Measurements from ENCODE around the gene BICDL2. TPM values are rescaled to one million over a fixed set of nuclear protein-coding genes. Genes with fewer than 3 reads are reported as not detected.
"Not testable (repeated sequence)": the region's sequence is repeated elsewhere in the genome, so short reads cannot be mapped to it uniquely, and the experiment has no call there.

Gene BICDL2
- total RNA-seq, 1 donor from 2014 or later, result 16.3 TPM

- DNase-seq (no peak), ATAC-seq (no peak)
- no peaks in the 10 kb centered on the region for H3K36me3 ChIP-seq
- no peak overlapping the region for H3K27ac ChIP-seq
- no peaks in the 10 kb centered on the region for H3K9me3 ChIP-seq
- no peaks in the 10 kb centered on the region for H3K4me1 ChIP-seq
- no peak overlapping the region for H3K4me3 ChIP-seq
- H3K27me3 ChIP-seq, result no peaks in the 10 kb centered on the region
- intact Hi-C loops (cut with DNase I), result no loop called here
- TF ChIP-seq CTCF (IDR thresholded peaks at IDR 0.05), result no peak
Measured at GRCh38 chr16:3080024-3080423, 43.3 kb upstream of the BICDL2 start.

- H3K9me3 ChIP-seq, result no peaks in the 10 kb centered on the region
- no peak for DNase-seq
- H3K27me3 ChIP-seq, result no peaks in the 10 kb centered on the region
- intact Hi-C loops (cut with DNase I), result no loop called here
- H3K4me1 ChIP-seq, result no peaks in the 10 kb centered on the region
- TF ChIP-seq CTCF (IDR thresholded peaks at IDR 0.05), result no peak
- no peak overlapping the region for H3K4me3 ChIP-seq
- no peaks in the 10 kb centered on the region for H3K36me3 ChIP-seq
- H3K27ac ChIP-seq, result peak overlapping the region; percentile 51
- no peak for ATAC-seq
Measured at GRCh38 chr16:3076577-3076976, 39.8 kb upstream of the BICDL2 start.

- not testable (repeated sequence) for H3K4me3 ChIP-seq, ATAC-seq, H3K9me3 ChIP-seq
Measured at GRCh38 chr16:3075946-3076345, 39.2 kb upstream of the BICDL2 start.

GRCh38 chr16:3075523-3075915, 38.8 kb upstream of the BICDL2 start:
- no peak for DNase-seq
- H3K4me1 ChIP-seq, result no peaks in the 10 kb centered on the region
- H3K27me3 ChIP-seq, result no peaks in the 10 kb centered on the region
- H3K9me3 ChIP-seq, result no peaks in the 10 kb centered on the region
- TF ChIP-seq CTCF (IDR thresholded peaks at IDR 0.05), result no peak
- no peaks in the 10 kb centered on the region for H3K36me3 ChIP-seq
- H3K27ac ChIP-seq, result peak overlapping the region; percentile 51
- no peak overlapping the region for H3K4me3 ChIP-seq
- intact Hi-C loops (cut with DNase I), result no loop called here
- no peak for ATAC-seq

More at GRCh38 chr16:3075946-3076345, 39.2 kb upstream of the BICDL2 start:
- peak overlapping the region; percentile 51 for H3K27ac ChIP-seq
- H3K4me1 ChIP-seq; intact Hi-C loops (cut with DNase I); H3K36me3 ChIP-seq; H3K27me3 ChIP-seq; DNase-seq: not testable (repeated sequence)

GRCh38 chr16:3074860-3075522, 38.2 kb upstream of the BICDL2 start:
- no peaks in the 10 kb centered on the region for H3K27me3 ChIP-seq
- no peak overlapping the region for H3K4me3 ChIP-seq
- intact Hi-C loops (cut with DNase I), result no loop called here
- H3K27ac ChIP-seq, result peak overlapping the region; percentile 51
- H3K9me3 ChIP-seq, result no peaks in the 10 kb centered on the region
- TF ChIP-seq CTCF (IDR thresholded peaks at IDR 0.05), result no peak
- no peaks in the 10 kb centered on the region for H3K4me1 ChIP-seq
- peak; percentile 76 for ATAC-seq
- no peak for DNase-seq
- H3K36me3 ChIP-seq, result no peaks in the 10 kb centered on the region

- ATAC-seq (no peak), DNase-seq (no peak)
- H3K27ac ChIP-seq, result no peak overlapping the region
- H3K9me3 ChIP-seq, result no peaks in the 10 kb centered on the region
- no peaks in the 10 kb centered on the region for H3K27me3 ChIP-seq
- no peak for TF ChIP-seq CTCF (IDR thresholded peaks at IDR 0.05)
- H3K4me1 ChIP-seq, result no peaks in the 10 kb centered on the region
- intact Hi-C loops (cut with DNase I), result no loop called here
- no peaks in the 10 kb centered on the region for H3K36me3 ChIP-seq
- no peak overlapping the region for H3K4me3 ChIP-seq
Measured at GRCh38 chr16:3073448-3073847, 36.7 kb upstream of the BICDL2 start.

- H3K9me3 ChIP-seq; H3K4me3 ChIP-seq; H3K4me1 ChIP-seq; intact Hi-C loops (cut with DNase I); H3K36me3 ChIP-seq; DNase-seq; H3K27ac ChIP-seq; H3K27me3 ChIP-seq: not testable (repeated sequence)
- ATAC-seq, result peak; percentile 8
Measured at GRCh38 chr16:3072576-3073263, 36.0 kb upstream of the BICDL2 start.

GRCh38 chr16:3072148-3072547, 35.4 kb upstream of the BICDL2 start:
- peak; percentile 3 for ATAC-seq
- DNase-seq; H3K27me3 ChIP-seq; H3K27ac ChIP-seq; intact Hi-C loops (cut with DNase I); H3K4me3 ChIP-seq; H3K4me1 ChIP-seq; H3K9me3 ChIP-seq; H3K36me3 ChIP-seq: not testable (repeated sequence)
